ENCODE results near the gene PDZRN3.

- TF ChIP-seq, protein P1, sequence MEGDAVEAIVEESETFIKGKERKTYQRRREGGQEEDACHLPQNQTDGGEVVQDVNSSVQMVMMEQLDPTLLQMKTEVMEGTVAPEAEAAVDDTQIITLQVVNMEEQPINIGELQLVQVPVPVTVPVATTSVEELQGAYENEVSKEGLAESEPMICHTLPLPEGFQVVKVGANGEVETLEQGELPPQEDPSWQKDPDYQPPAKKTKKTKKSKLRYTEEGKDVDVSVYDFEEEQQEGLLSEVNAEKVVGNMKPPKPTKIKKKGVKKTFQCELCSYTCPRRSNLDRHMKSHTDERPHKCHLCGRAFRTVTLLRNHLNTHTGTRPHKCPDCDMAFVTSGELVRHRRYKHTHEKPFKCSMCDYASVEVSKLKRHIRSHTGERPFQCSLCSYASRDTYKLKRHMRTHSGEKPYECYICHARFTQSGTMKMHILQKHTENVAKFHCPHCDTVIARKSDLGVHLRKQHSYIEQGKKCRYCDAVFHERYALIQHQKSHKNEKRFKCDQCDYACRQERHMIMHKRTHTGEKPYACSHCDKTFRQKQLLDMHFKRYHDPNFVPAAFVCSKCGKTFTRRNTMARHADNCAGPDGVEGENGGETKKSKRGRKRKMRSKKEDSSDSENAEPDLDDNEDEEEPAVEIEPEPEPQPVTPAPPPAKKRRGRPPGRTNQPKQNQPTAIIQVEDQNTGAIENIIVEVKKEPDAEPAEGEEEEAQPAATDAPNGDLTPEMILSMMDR (conservative IDR thresholded peaks at IDR 0.05 in 1 of 2, IDR thresholded peaks at IDR 0.05 in 1 of 2; ENCODE audit: extremely low read depth in 1 of 2, insufficient read depth in 1 of 2, low read depth in 1 of 2, low read length in 2 of 2): no peak
- no peak for TF ChIP-seq EZH2 (IDR thresholded peaks at IDR 0.05; ENCODE audit: borderline replicate concordance, low read length)
These were observed 198.1 kb downstream of the PDZRN3 start for GRCh38 chr3:73426606-73427005.

Measured in mammary epithelial cell (primary cell).